Right lobe of liver (tissue), 6 donors: ENCODE results near the gene CYB5R2. TPM values are rescaled to one million over a fixed set of nuclear protein-coding genes. Genes with fewer than 3 reads are reported as not detected.
A peak's percentile ranks its signal among the peaks of the same experiment; 100 is the strongest.

Experiments used
- ATAC-seq, 4 donors: fragments of 200-7000 bp; cut with Tn5 transposase; one replicate each; pipeline ENCODE4 v1.9.1; 2020; ENCODE audit warnings: mild to moderate bottlenecking in 4 of 4, moderate library complexity in 4 of 4
- DNase-seq, 3 donors: peaks; one replicate each; pipeline ENCODE4 v3.0.0-alpha.2; 2020
- H3K27ac ChIP-seq, 3 donors: fragments of 200-600 bp; one replicate each; pipeline ENCODE4 v1.8.0; 2022
- H3K27me3 ChIP-seq, 2 donors: fragments of 200-600 bp; one replicate each; pipeline ENCODE4 v1.8.0; 2022
- H3K36me3 ChIP-seq, 4 donors: fragments of 200-600 bp; sonication (generic) in 1 of 4; one replicate each; pipeline versions ENCODE4 v1.5.1 to v1.8.0; 2017 to 2022; ENCODE audit warnings: control low read depth in 1 of 4
- H3K4me1 ChIP-seq, 4 donors: fragments of 200-600 bp; sonication (generic) in 1 of 4; one replicate each; pipeline versions ENCODE4 v1.5.1 to v1.8.0; 2017 to 2022; ENCODE audit warnings: control low read depth in 1 of 4
- H3K4me3 ChIP-seq, 3 donors: fragments of 200-600 bp; one replicate each; pipeline ENCODE4 v1.8.0; 2022
- H3K9me3 ChIP-seq, 4 donors: fragments of 200-600 bp; sonication (generic) in 1 of 4; one replicate each; pipeline versions ENCODE4 v1.5.1 to v1.8.0; 2017 to 2022; ENCODE audit warnings: control low read depth in 1 of 4
- CTCF ChIP-seq, 4 donors: fragments of 200-600 bp in 3 of 4; fragments of 450-650 bp in 1 of 4; IDR thresholded peaks; one replicate each; pipeline versions ENCODE4 v1.5.1 to v1.8.0; 2016 to 2022; ENCODE audit warnings: antibody characterized with exemption in 4 of 4, mild to moderate bottlenecking in 2 of 4
- POLR2A ChIP-seq: fragments of 450-650 bp; IDR thresholded peaks from one replicate; pipeline ENCODE4 v1.6.1; 2017; ENCODE audit warnings: antibody characterized with exemption, mild to moderate bottlenecking
- WGBS: methylation state at CpG from one replicate; pipeline ENCODE4 v1.1.6; 2018; ENCODE audit warnings: low coverage, low lambda C conversion rate; ENCODE audit not compliant: insufficient coverage; ENCODE audit errors: missing lambda C conversion rate; 5-methylcytosine and 5-hydroxymethylcytosine counted together
- intact Hi-C, 2 donors: fragments of 100-400 bp; cut with DNase I; formaldehyde crosslinking; loops; one replicate each; pipeline versions ENCODE4 v1.11.2 to v1.14.1; 2022
- total RNA-seq, 6 experiments: library from RNA; depleted of rRNA in 2 of 6; stranded (reverse); fragments of >200 nt in 2 of 6; fragmentation: NEBNext Ultra II Directional in 3 of 6; extraction: Animal tissue kit (Norgen Biotek cat#: 25700) in 3 of 6; gene quantifications; one replicate each; pipeline versions ENCODE4 v1.1.0 to v1.2.4, GENCODE V29; 2016 to 2023
- donor health status: DM: no; HTN: yes; CAD: no.
- donor health status: DM: no; HTN: no; CAD: no.
- donor health status: DM: no; HTN: no; CAD: no.
- donor health status: DM: no; HTN: yes; CAD: no.
- donor health status: DM: no; HTN: yes; CAD: no.

CYB5R2 gene
- total RNA-seq, 6 experiments from 2014 or later = 0.71 to 3.5 (median 1.4) TPM

DNA sequence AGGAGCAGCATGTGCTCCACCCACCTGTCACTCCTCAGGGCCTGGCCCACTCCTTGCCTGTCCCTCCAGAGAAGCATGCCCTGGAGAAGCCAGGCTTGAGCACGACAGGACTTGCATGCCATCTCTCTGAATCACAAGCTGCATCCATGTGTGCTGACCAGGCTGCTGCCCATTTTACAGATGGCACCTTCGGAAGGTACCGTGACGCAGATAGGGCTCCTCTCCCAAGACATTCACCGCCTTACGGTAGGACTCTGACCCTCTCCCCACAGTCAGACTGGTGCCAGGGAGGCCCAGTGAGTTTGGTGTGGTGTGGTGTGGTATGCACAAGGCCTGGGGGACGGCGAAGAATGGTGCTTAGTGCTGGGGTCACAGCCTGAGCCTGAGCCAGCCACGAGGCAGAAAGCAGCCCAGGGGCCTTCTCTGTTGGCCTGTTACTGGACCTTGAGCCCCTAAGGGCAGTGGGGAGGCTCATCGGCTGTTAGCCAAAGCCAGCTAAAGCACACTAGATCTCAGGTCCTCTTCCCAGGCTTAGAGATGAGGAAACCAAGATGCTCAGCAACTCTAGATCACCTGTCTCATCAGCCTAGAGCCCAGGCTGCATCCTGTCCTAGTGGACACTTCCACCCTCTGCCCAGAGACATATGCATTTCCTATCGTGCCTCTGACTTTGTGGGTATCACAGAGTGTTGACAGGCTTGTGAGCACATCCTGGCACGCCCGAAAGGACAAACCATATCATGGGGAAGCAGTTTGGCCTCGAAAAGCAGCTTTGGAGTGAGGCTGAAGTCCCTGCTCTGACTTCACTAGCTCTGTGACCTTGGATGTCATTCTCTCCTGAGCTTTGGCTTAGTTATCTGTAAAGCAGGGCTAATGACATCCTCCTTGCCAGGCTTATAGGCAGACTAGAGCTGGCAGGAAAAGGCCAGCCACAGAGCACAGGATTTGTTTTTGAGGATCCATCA, 17.8 kb downstream of the CYB5R2 start:
- H3K9me3 ChIP-seq = no peaks in the 10 kb centered on the region
- 43% methylated on average over 1 of the region's 14 CpGs for WGBS
- ATAC-seq = peak in 3 of 4 donors; percentile 11 to 33 (median 18)
- intact Hi-C loops = loop anchor here in 1 of 2 donors (10.0 kb wide), 1 partner anchor 81 kb away; no protein-coding TSS in a partner anchor
- peaks cover 0 to 53% (median 32%) of the 10 kb centered on the region in 4 donors for H3K36me3 ChIP-seq
- no peaks in the 10 kb centered on the region for H3K27me3 ChIP-seq
- H3K27ac ChIP-seq = no peak overlapping the region
- H3K4me1 ChIP-seq = no peaks in the 10 kb centered on the region
- DNase-seq = no peak
- H3K4me3 ChIP-seq = no peak overlapping the region
- TF ChIP-seq CTCF (IDR thresholded peaks at IDR 0.05) (no peak), POLR2A (no peak)

- no peak for ATAC-seq
- peaks cover 0 to 65% (median 39%) of the 10 kb centered on the region in 4 donors for H3K36me3 ChIP-seq
Measured at GRCh38 chr11:7654195-7654705, 19.1 kb downstream of the CYB5R2 start.

DNA sequence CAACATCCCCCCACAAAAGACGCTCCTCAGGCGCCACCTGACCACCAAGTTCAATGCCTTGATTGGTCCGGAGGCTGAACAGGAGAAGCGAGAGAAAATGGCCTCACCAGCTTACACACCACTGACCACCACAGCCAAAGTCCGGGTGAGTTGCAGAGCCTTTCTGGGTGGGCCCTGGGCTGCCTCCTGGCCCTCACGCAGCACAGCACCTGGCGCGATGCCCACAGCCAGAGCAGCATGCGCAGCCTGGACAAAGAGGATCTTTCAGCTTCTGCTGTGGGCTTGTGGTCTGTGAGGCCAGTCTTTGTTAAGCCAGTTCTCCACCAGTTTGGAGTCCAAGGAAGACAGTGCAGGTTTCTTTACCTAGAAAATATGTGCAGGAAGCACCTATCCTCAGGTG, 21.6 kb downstream of the CYB5R2 start:
- intact Hi-C loops = loop anchor here in 1 of 2 donors (10.0 kb wide), 1 partner anchor 77 kb away; no protein-coding TSS in a partner anchor
- no peak overlapping the region for H3K27ac ChIP-seq
- H3K9me3 ChIP-seq = no peaks in the 10 kb centered on the region
- no peaks in the 10 kb centered on the region for H3K27me3 ChIP-seq
- ATAC-seq (no peak), DNase-seq (no peak)
- WGBS = no CpG with 5 or more reads among the region's 9 CpGs
- H3K4me1 ChIP-seq = peaks cover 0 to 18% (median 9%) of the 10 kb centered on the region in 4 donors
- H3K36me3 ChIP-seq = peaks cover 0 to 73% (median 45%) of the 10 kb centered on the region in 4 donors
- TF ChIP-seq CTCF (IDR thresholded peaks at IDR 0.05) (no peak), POLR2A (no peak)
- H3K4me3 ChIP-seq = no peak overlapping the region

More at GRCh38 chr11:7654195-7654705, 19.1 kb downstream of the CYB5R2 start:
- Histone ChIP-seq H3K27ac (no peak overlapping the region), H3K4me1 (no peaks in the 10 kb centered on the region), H3K9me3 (no peaks in the 10 kb centered on the region), H3K4me3 (no peak overlapping the region), H3K27me3 (no peaks in the 10 kb centered on the region)
- TF ChIP-seq CTCF (IDR thresholded peaks at IDR 0.05) (no peak), POLR2A (no peak)
- no peak for DNase-seq
- intact Hi-C loops = loop anchor here in 1 of 2 donors (10.0 kb wide), 1 partner anchor 79 kb away; no protein-coding TSS in a partner anchor
- WGBS = 86% methylated on average over 4 of the region's 4 CpGs

DNA sequence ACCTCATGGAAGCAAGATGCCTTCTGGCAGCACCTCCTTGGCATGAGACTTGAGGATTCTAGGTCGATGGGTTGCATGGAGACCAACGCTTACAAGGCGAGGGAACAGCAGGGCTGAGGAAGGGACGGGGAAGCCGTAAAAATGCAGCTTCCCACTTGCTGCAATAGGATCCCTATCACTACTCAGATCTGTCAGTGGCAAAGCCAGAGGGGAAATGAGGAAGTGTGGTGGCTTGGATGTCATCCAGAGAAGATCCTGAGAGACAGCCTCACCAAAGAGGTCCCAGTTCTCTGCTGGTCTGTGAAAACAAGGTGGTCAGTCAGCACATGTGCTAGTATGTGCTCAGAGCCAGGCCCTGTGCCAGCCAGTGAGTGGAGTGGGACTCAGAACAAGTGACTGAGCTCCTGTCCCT, 22.2 kb downstream of the CYB5R2 start:
- TF ChIP-seq POLR2A (no peak), CTCF (IDR thresholded peaks at IDR 0.05) (no peak)
- WGBS = 80% methylated on average over 5 of the region's 5 CpGs
- peaks cover 0 to 18% (median 9%) of the 10 kb centered on the region in 4 donors for H3K4me1 ChIP-seq
- H3K27ac ChIP-seq = no peak overlapping the region
- H3K4me3 ChIP-seq = no peak overlapping the region
- peaks cover 0 to 73% (median 45%) of the 10 kb centered on the region in 4 donors for H3K36me3 ChIP-seq
- DNase-seq = no peak
- intact Hi-C loops = loop anchor here in 1 of 2 donors (10.0 kb wide), 1 partner anchor 76 kb away; no protein-coding TSS in a partner anchor
- H3K9me3 ChIP-seq = no peaks in the 10 kb centered on the region
- peak in 1 of 4 donors; percentile 7 for ATAC-seq
- no peaks in the 10 kb centered on the region for H3K27me3 ChIP-seq
